ENCODE measurements around the gene PRKAG2. TPM values are rescaled to one million over a fixed set of nuclear protein-coding genes. Genes with fewer than 3 reads are reported as not detected.

PRKAG2 gene
- total and polyA plus RNA-seq, 2 of the 8 experiments (the other 6 are each of a cell fraction or from before 2014, with no cell fraction given) = 7.5 to 18.1 TPM

- Histone ChIP-seq H3K36me3 (ENCODE audit: control insufficient read depth in 2 of 4, insufficient read depth in 4 of 4, low read length in 3 of 4) (no peaks in the 10 kb centered on the region), H3K14ac (ENCODE audit: insufficient read length) (no peak overlapping the region), H2BK120ac (replicated peaks; ENCODE audit: low read depth, low read length) (no peak overlapping the region), H3K4me2 (ENCODE audit: insufficient read depth in 1 of 2, low read depth in 2 of 2, low read length in 2 of 2) (no peak overlapping the region), H2BK5ac (ENCODE audit: low read depth, low read length) (no peak overlapping the region), H4K91ac (replicated peaks; ENCODE audit: insufficient read length, low read length) (no peak overlapping the region), H3K9me3 (ENCODE audit: insufficient read depth in 2 of 2, low read depth in 1 of 2, low read length in 1 of 2) (0 out of 4 replicates have a peak, but pooled peaks cover 0 to 4% of the 10 kb centered on the region in 2 experiments), H3K56ac (replicated peaks; ENCODE audit: insufficient read length, low read depth, low read length) (no peak overlapping the region), H3K4me3 (ENCODE audit: extremely low read depth in 1 of 4, insufficient read depth in 2 of 4, low read depth in 3 of 4, low read length in 4 of 4) (no peak overlapping the region), H3K27me3 (replicated peaks in 1 of 4; ENCODE audit: control insufficient read depth in 3 of 4, extremely low read depth in 1 of 4, insufficient read depth in 3 of 4, low read length in 3 of 4) (no peaks in the 10 kb centered on the region; a peak in 1 of 7 replicates), H3K27ac (ENCODE audit: low read depth, low read length) (no peak overlapping the region), H3K18ac (ENCODE audit: extremely low read depth, low read length) (no peak overlapping the region), H2BK20ac (ENCODE audit: low read length) (no peak overlapping the region), H4K20me1 (replicated peaks in 1 of 2; ENCODE audit: control insufficient read depth in 1 of 2, insufficient read depth in 2 of 2, low read length in 2 of 2) (no peaks in the 10 kb centered on the region), H3K23ac (ENCODE audit: insufficient read length) (no peak overlapping the region), H3K4me1 (replicated peaks in 1 of 4; ENCODE audit: control insufficient read depth in 3 of 4, insufficient read depth in 4 of 4, low read length in 3 of 4) (no peaks in the 10 kb centered on the region), H4K8ac (ENCODE audit: extremely low read depth, insufficient read depth, low read length) (no peak overlapping the region), H2BK12ac (ENCODE audit: low read depth, low read length) (no peak overlapping the region), H2AFZ (ENCODE audit: low read length) (peak overlapping the region; percentile 30; the same call in 1 of the 2 replicates), H2AK5ac (ENCODE audit: low read depth, low read length) (no peak overlapping the region), H3K79me1 (ENCODE audit: low read depth, low read length) (no peaks in the 10 kb centered on the region), H3K23me2 (ENCODE audit: low read depth, low read length) (no peaks in the 10 kb centered on the region), H3K4ac (replicated peaks; ENCODE audit: insufficient read length, low read depth, low read length) (no peak overlapping the region), H2BK15ac (ENCODE audit: low read length) (no peak overlapping the region), H3K9ac (replicated peaks in 1 of 4; ENCODE audit: extremely low read depth in 1 of 4, low read depth in 3 of 4, low read length in 3 of 4) (no peak overlapping the region), H3K79me2 (ENCODE audit: control insufficient read depth in 1 of 2, insufficient read depth in 2 of 2, low read length in 2 of 2) (no peaks in the 10 kb centered on the region), H4K5ac (ENCODE audit: insufficient read length, low read depth, low read length) (no peak overlapping the region)
- ChIA-PET POLR2A (ENCODE audit: partially characterized antibody) (no interaction called here), CTCF (ENCODE audit: partially characterized antibody) (interaction anchor here (0.8 to 2.3 kb wide), 5 partner anchors 10 to 124 kb away, joined by 3 to 8 read pairs (median 6); no protein-coding TSS in a partner anchor)
- whole genome bisulfite sequencing, 2 experiments (ENCODE audit: extremely low coverage in 1 of 2, insufficient coverage in 1 of 2, insufficient read length in 1 of 2, insufficient replicate concordance in 2 of 2, low coverage in 1 of 2, low lambda C conversion rate in 2 of 2, missing lambda C conversion rate in 1 of 2) = 85% methylated on average over 5 of the region's 5 CpGs; no CpG with 5 or more reads in 1 of the 2 experiments
- DNase-seq (ENCODE audit: low read depth in 1 of 2, low spot score in 2 of 2) = no peak
- FAIRE-seq = no peak
- TF ChIP-seq FOSL1 (IDR thresholded peaks at IDR 0.05; ENCODE audit: insufficient read depth, low read depth, low read length) (no peak), GTF2F1 (IDR thresholded peaks at IDR 0.05; ENCODE audit: borderline replicate concordance, low read depth, low read length) (no peak), SRF (IDR thresholded peaks at IDR 0.05; ENCODE audit: low read depth, low read length) (no peak), JUND (IDR thresholded peaks at IDR 0.05; ENCODE audit: low read length) (no peak), CHD1 (IDR thresholded peaks at IDR 0.05; ENCODE audit: low read depth, low read length) (no peak), RFX5 (IDR thresholded peaks at IDR 0.05; ENCODE audit: borderline replicate concordance, low read depth, low read length) (no peak)
- TF ChIP-seq, protein P1, sequence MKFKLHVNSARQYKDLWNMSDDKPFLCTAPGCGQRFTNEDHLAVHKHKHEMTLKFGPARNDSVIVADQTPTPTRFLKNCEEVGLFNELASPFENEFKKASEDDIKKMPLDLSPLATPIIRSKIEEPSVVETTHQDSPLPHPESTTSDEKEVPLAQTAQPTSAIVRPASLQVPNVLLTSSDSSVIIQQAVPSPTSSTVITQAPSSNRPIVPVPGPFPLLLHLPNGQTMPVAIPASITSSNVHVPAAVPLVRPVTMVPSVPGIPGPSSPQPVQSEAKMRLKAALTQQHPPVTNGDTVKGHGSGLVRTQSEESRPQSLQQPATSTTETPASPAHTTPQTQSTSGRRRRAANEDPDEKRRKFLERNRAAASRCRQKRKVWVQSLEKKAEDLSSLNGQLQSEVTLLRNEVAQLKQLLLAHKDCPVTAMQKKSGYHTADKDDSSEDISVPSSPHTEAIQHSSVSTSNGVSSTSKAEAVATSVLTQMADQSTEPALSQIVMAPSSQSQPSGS (IDR thresholded peaks at IDR 0.05; ENCODE audit: low read length) = no peak
Observed at GRCh38 chr7:151918510-151918843, 41.6 kb upstream of the PRKAG2 start.

Data from H1 (cell line).